Measurements from ENCODE around the gene DDO. TPM values are rescaled to one million over a fixed set of nuclear protein-coding genes. Genes with fewer than 3 reads are reported as not detected.

The DDO gene
- total RNA-seq, 1 donor from 2014 or later = not detected

DNA sequence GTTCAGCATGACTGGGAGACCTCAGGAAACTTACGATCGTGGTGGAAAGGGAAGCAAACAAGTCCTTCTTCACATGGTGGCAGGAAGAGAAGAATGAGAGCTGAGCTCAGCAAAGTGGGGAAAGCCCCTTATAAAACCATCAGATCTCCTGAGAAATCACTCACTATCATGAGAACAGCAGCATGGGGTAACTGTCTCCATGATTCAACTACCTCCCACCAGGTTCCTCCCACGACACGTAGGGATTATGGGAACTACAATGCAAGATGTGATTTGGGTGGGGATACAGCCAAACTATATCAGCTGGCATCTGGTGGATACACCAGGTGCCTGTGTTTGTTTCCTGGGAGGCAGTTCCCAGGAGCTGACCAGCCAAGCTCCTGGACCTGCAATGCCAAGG lies 4.9 kb downstream of the DDO start:
- no peak overlapping the region for H3K27ac Mint-ChIP-seq
- H3K27me3 Mint-ChIP-seq (ENCODE audit: insufficient read depth) = peaks cover 4% of the 10 kb centered on the region
- no peak for DNase-seq (ENCODE audit: low spot score)

GRCh38 chr6:110409794-110410193 lies 5.6 kb downstream of the DDO start:
- H3K4me1 Mint-ChIP-seq (ENCODE audit: low read depth) = no peaks in the 10 kb centered on the region
- DNase-seq (ENCODE audit: low spot score) = no peak
- no peaks in the 10 kb centered on the region for H3K9me3 Mint-ChIP-seq
- no peak overlapping the region for H3K4me3 Mint-ChIP-seq
- intact Hi-C loops (cut with micrococcal nuclease) = no loop called here
- no peak overlapping the region for H3K27ac Mint-ChIP-seq
- H3K27me3 Mint-ChIP-seq (ENCODE audit: insufficient read depth) = peaks cover 4% of the 10 kb centered on the region
- no peaks in the 10 kb centered on the region for H3K36me3 Mint-ChIP-seq (ENCODE audit: low read depth)

More for the DNA sequence above, 4.9 kb downstream of the DDO start:
- H3K4me1 Mint-ChIP-seq (ENCODE audit: low read depth) = peaks cover 3% of the 10 kb centered on the region
- no peaks in the 10 kb centered on the region for H3K36me3 Mint-ChIP-seq (ENCODE audit: low read depth)
- intact Hi-C loops (cut with micrococcal nuclease) = no loop called here
- H3K4me3 Mint-ChIP-seq = no peak overlapping the region
- H3K9me3 Mint-ChIP-seq = no peaks in the 10 kb centered on the region

- Mint-ChIP-seq H3K4me1 (ENCODE audit: low read depth) (no peaks in the 10 kb centered on the region), H3K36me3 (ENCODE audit: low read depth) (no peaks in the 10 kb centered on the region), H3K27ac (no peak overlapping the region), H3K9me3 (no peaks in the 10 kb centered on the region), H3K27me3 (ENCODE audit: insufficient read depth) (peaks cover 4% of the 10 kb centered on the region), H3K4me3 (no peak overlapping the region)
- no peak for DNase-seq (ENCODE audit: low spot score)
- intact Hi-C loops (cut with micrococcal nuclease) = no loop called here
These were observed 6.5 kb downstream of the DDO start for GRCh38 chr6:110408901-110409300.

GRCh38 chr6:110404607-110405006 lies 10.8 kb downstream of the DDO start:
- intact Hi-C loops (cut with micrococcal nuclease) = no loop called here
- Mint-ChIP-seq H3K27ac (no peak overlapping the region), H3K9me3 (no peaks in the 10 kb centered on the region), H3K27me3 (ENCODE audit: insufficient read depth) (no peaks in the 10 kb centered on the region), H3K4me1 (ENCODE audit: low read depth) (no peaks in the 10 kb centered on the region), H3K4me3 (no peak overlapping the region), H3K36me3 (ENCODE audit: low read depth) (no peaks in the 10 kb centered on the region)
- DNase-seq (ENCODE audit: low spot score) = no peak

GRCh38 chr6:110401585-110402176 lies 13.7 kb downstream of the DDO start:
- Mint-ChIP-seq H3K27ac (no peak overlapping the region), H3K4me3 (no peak overlapping the region), H3K36me3 (ENCODE audit: low read depth) (no peaks in the 10 kb centered on the region), H3K4me1 (ENCODE audit: low read depth) (no peaks in the 10 kb centered on the region), H3K27me3 (ENCODE audit: insufficient read depth) (no peaks in the 10 kb centered on the region), H3K9me3 (no peaks in the 10 kb centered on the region)
- no peak for DNase-seq (ENCODE audit: low spot score)
- intact Hi-C loops (cut with micrococcal nuclease) = no loop called here

DNA sequence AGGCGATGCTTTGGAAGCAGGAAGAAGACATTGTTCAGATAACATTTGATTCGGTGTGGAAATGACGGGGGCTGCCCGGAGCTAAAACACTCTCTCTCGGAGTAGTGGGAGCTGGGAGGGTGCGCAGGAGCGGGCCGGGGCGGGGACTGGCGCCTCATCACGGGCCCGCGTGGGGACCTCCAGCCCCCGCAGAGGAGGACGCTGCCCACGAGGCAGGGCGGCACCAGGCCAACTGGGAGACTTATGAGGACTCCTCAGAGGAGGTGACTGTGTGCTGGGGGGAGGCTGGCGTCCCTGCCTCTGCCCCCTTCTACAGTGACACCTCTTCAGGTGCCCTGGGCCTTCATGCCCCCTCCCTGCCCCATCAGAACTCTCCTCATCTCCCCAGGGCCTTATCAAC lies 15.2 kb downstream of the DDO start:
- intact Hi-C loops (cut with micrococcal nuclease) = no loop called here
- no peaks in the 10 kb centered on the region for H3K9me3 Mint-ChIP-seq
- no peaks in the 10 kb centered on the region for H3K4me1 Mint-ChIP-seq (ENCODE audit: low read depth)
- H3K27ac Mint-ChIP-seq = no peak overlapping the region
- no peak overlapping the region for H3K4me3 Mint-ChIP-seq
- no peaks in the 10 kb centered on the region for H3K36me3 Mint-ChIP-seq (ENCODE audit: low read depth)
- no peaks in the 10 kb centered on the region for H3K27me3 Mint-ChIP-seq (ENCODE audit: insufficient read depth)
- DNase-seq (ENCODE audit: low spot score) = no peak

DNA sequence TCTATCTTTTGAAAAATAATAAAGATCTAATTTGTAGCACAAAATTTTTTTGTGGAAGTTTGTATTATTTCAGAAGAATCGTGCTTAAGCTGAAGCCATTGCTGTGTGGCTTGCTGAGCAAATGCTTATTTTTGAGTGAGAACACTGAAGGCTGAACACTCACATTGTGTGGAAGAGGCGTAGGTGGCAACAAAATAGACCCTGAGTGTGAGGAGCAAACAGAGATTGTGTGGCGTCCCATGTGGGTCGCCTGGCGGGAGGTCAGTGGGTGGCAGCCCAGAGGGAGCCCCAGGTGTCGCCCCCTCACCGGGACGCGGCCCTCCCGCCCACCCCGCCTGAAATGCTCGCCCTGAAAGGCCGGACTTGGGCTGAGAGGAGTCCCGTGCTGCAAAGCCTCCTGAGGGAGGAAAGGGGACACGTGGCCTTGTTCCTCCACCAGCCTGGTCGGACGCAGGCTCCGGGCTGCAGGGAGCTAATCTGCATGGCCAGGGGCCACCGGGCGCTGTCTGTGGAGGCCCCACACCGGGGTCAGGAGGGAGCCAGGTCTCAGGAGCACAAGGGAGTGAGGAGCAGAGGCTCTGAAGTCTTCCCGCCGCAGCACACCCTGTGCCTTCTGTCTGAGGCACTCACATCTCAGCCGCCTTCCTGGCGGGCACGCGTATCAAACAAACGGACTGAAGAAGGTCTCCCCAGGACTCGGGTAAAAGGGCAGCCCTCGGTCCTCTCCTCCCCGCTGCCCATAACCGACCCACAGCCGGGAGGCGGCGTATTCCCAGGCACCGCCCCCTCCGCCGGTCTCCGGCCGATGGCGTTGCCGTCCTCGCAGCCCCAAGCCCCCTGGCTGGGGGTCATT lies 15.9 kb downstream of the DDO start:
- DNase-seq (ENCODE audit: low spot score) = no peak
- Mint-ChIP-seq H3K27ac (no peak overlapping the region), H3K27me3 (ENCODE audit: insufficient read depth) (no peaks in the 10 kb centered on the region), H3K4me1 (ENCODE audit: low read depth) (no peaks in the 10 kb centered on the region), H3K36me3 (ENCODE audit: low read depth) (no peaks in the 10 kb centered on the region), H3K9me3 (no peaks in the 10 kb centered on the region), H3K4me3 (no peak overlapping the region)
- intact Hi-C loops (cut with micrococcal nuclease) = loop anchor here (10.0 kb wide), 1 partner anchor 1215 kb away; no protein-coding TSS in a partner anchor

DNA sequence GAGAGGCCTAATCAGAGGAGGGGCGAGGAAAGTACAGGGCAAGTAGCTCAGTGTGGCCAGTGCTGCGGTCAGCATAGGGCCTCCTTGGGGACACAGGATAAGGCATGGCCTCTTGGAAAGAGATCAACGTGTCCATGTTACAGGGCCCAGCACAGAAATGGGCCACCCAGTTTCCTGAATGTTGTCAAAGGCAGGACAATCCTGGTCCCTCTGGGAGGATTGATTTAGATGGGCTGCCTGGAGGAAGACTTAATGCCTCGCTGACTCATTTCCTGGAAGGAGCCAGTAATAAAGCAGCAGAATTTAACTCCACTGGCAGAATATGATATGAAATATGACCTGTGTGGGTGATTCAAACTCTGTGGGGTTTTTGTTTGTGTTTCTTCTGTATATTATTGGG lies 16.6 kb downstream of the DDO start:
- Mint-ChIP-seq H3K27ac (no peak overlapping the region), H3K36me3 (ENCODE audit: low read depth) (no peaks in the 10 kb centered on the region), H3K27me3 (ENCODE audit: insufficient read depth) (no peaks in the 10 kb centered on the region), H3K4me3 (no peak overlapping the region), H3K4me1 (ENCODE audit: low read depth) (no peaks in the 10 kb centered on the region), H3K9me3 (no peaks in the 10 kb centered on the region)
- DNase-seq (ENCODE audit: low spot score) = no peak
- intact Hi-C loops (cut with micrococcal nuclease) = loop anchor here (10.0 kb wide), 1 partner anchor 1214 kb away; no protein-coding TSS in a partner anchor

GRCh38 chr6:110395221-110395620 lies 20.2 kb downstream of the DDO start:
- no peaks in the 10 kb centered on the region for H3K27me3 Mint-ChIP-seq (ENCODE audit: insufficient read depth)
- no peaks in the 10 kb centered on the region for H3K9me3 Mint-ChIP-seq
- no peak for DNase-seq (ENCODE audit: low spot score)
- no peaks in the 10 kb centered on the region for H3K4me1 Mint-ChIP-seq (ENCODE audit: low read depth)
- no peak overlapping the region for H3K27ac Mint-ChIP-seq
- H3K36me3 Mint-ChIP-seq (ENCODE audit: low read depth) = no peaks in the 10 kb centered on the region
- H3K4me3 Mint-ChIP-seq = no peak overlapping the region
- intact Hi-C loops (cut with micrococcal nuclease) = loop anchor here (10.0 kb wide), 1 partner anchor 1210 kb away; no protein-coding TSS in a partner anchor

GRCh38 chr6:110394409-110394808 lies 21.0 kb downstream of the DDO start:
- Mint-ChIP-seq H3K4me3 (no peak overlapping the region), H3K36me3 (ENCODE audit: low read depth) (no peaks in the 10 kb centered on the region), H3K27ac (no peak overlapping the region), H3K9me3 (no peaks in the 10 kb centered on the region), H3K4me1 (ENCODE audit: low read depth) (peaks cover 8% of the 10 kb centered on the region), H3K27me3 (ENCODE audit: insufficient read depth) (no peaks in the 10 kb centered on the region)
- no peak for DNase-seq (ENCODE audit: low spot score)
- intact Hi-C loops (cut with micrococcal nuclease) = loop anchor here (10.0 kb wide), 1 partner anchor 1210 kb away; no protein-coding TSS in a partner anchor

DNA sequence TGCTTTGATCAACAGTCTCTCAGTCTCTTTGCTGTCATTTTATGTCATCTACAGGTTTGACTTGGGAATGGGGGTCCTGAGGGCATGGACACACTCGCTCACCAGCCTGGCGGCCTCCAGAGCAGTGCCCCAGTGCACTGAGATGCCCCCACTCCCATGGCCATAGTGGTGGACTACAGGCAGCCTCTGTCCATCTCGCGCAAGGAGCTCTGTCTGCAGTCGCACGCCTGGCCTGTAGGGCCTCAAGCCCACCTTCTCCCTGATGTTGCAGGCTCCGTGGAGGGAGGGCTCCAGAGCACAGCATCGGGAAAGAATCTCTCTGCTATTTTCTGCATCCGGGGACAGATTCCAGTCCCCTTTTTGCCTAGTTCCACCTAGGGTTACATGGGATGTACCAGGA lies 22.6 kb downstream of the DDO start:
- no peak overlapping the region for H3K4me3 Mint-ChIP-seq
- H3K27ac Mint-ChIP-seq = no peak overlapping the region
- H3K36me3 Mint-ChIP-seq (ENCODE audit: low read depth) = no peaks in the 10 kb centered on the region
- no peak for DNase-seq (ENCODE audit: low spot score)
- intact Hi-C loops (cut with micrococcal nuclease) = loop anchor here (10.0 kb wide), 1 partner anchor 1208 kb away; no protein-coding TSS in a partner anchor
- peaks cover 10% of the 10 kb centered on the region for H3K4me1 Mint-ChIP-seq (ENCODE audit: low read depth)
- no peaks in the 10 kb centered on the region for H3K9me3 Mint-ChIP-seq
- no peaks in the 10 kb centered on the region for H3K27me3 Mint-ChIP-seq (ENCODE audit: insufficient read depth)

- Mint-ChIP-seq H3K27ac (no peak overlapping the region), H3K36me3 (ENCODE audit: low read depth) (no peaks in the 10 kb centered on the region), H3K27me3 (ENCODE audit: insufficient read depth) (no peaks in the 10 kb centered on the region), H3K9me3 (no peaks in the 10 kb centered on the region), H3K4me1 (ENCODE audit: low read depth) (peaks cover 10% of the 10 kb centered on the region), H3K4me3 (no peak overlapping the region)
- intact Hi-C loops (cut with micrococcal nuclease) = loop anchor here (1.0 to 10.0 kb wide), 5 partner anchors 212 to 1206 kb away; no protein-coding TSS in a partner anchor
- DNase-seq (ENCODE audit: low spot score) = no peak
These were observed 25.0 kb downstream of the DDO start for GRCh38 chr6:110390404-110390803.

DNA sequence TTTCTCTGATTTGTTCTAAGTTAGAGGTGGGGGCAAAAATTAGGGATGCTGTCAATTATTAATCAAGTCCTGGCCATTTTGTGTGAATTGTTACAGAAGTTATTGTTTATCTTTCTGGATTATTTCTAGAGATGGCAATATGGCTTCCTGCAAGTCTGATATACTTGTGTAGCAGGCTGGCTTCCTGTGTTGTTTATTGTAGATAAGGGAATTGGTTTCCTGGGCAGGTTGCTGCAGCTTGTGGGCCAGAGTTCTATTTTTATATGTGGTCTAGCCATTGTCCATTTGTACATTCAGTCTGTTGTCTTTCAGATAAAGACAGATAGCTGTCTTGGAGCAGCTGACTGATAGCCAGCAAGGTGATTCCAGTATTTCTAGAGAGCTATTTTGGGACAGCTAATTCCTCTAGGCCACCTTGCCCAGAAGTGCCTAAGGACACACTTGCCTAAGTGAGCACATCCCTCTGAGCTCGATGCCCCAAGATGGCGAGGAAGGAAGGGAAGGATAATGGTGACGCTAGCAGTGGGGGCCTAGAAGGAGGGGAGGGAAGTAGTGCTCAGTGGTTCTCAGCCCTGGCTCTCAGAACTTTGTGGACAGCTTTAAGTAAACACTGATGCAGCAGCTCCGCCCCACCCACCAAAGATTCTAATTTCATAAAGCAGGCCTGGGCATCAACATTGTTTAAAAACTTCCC lies 25.5 kb downstream of the DDO start:
- Mint-ChIP-seq H3K9me3 (no peaks in the 10 kb centered on the region), H3K4me3 (no peak overlapping the region), H3K4me1 (ENCODE audit: low read depth) (peaks cover 10% of the 10 kb centered on the region), H3K27me3 (ENCODE audit: insufficient read depth) (no peaks in the 10 kb centered on the region), H3K36me3 (ENCODE audit: low read depth) (no peaks in the 10 kb centered on the region), H3K27ac (no peak overlapping the region)
- intact Hi-C loops (cut with micrococcal nuclease) = loop anchor here (1.0 to 10.0 kb wide), 5 partner anchors 212 to 1205 kb away; no protein-coding TSS in a partner anchor
- no peak for DNase-seq (ENCODE audit: low spot score)
